HCEC 1CT (cell line): Measurements from ENCODE around the gene LILRB3.
"Not testable (repeated sequence)": the region's sequence is repeated elsewhere in the genome, so short reads cannot be mapped to it uniquely, and the experiment has no call there.

Source experiments
- DNase-seq: peaks from one replicate; pipeline ENCODE4 v3.0.0-alpha.2; 2017

LILRB3 gene

DNA sequence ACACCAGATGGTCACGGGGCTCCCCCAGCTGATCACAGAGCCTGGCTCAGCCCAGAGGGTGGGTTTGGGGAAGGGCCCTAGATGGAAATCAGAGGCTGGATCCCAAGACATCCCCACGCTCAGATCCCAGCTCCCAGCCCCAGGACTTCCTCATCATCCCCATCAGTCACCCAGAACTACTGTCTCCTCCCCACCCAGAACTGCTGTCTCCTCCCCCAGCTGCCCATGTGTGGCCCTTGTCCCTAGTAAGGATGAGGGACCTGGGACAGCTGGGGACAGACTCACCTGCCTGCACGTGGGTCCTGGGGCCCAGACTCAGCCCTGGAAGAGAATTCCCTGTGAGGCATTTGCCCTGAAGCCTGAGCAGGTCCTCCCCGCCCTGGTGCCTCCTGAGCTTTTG is 19.4 kb upstream of the LILRB3 start:
- DNase-seq: not testable (repeated sequence)

DNA sequence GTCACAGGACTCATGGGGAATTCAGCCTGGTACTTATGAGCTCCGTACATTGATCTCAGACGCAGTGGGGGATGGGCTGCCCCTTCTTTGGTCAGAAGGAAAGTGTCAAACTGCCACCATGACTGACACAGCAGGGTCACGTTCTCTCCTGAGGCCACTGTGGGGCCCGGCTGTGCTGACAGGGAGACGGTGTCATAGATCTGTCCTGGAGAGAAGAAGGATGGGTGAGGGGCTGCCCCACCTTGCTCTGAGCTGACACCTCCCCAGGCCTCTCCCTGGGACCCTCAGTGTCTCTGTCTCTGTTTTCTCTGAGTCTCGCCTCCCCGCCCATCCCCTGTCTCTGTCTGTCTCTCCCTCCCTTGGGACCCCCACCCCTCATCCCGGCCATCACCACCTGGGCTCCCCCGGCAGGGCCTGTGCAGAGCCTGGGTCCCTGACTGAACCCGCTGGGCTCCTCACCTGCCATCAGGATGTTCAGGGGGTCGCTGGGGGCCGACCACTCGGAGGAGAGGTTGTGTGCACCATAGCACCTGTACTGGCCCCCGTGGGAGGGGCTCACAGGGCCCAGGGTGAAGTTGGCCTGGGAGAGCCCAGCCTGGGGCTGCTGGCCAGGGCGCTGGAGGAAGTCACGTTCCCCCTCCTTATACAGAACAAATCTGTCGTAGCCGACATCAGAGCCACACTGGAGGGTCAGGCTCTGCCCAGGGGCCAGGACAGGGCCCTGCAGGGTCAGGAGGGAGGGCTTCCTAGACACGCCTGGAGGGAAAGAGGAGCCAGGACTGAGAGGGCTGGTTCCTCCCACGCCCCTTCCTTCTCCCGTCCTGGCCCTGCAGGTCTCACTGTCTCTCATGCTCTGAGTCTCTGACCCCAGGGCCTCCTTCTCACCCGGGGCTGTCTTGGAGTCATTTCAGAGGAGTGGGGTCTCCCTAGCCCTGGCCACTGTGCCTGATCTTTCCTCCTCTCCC is 17.8 kb upstream of the LILRB3 start:
- DNase-seq: not testable (repeated sequence)

DNA sequence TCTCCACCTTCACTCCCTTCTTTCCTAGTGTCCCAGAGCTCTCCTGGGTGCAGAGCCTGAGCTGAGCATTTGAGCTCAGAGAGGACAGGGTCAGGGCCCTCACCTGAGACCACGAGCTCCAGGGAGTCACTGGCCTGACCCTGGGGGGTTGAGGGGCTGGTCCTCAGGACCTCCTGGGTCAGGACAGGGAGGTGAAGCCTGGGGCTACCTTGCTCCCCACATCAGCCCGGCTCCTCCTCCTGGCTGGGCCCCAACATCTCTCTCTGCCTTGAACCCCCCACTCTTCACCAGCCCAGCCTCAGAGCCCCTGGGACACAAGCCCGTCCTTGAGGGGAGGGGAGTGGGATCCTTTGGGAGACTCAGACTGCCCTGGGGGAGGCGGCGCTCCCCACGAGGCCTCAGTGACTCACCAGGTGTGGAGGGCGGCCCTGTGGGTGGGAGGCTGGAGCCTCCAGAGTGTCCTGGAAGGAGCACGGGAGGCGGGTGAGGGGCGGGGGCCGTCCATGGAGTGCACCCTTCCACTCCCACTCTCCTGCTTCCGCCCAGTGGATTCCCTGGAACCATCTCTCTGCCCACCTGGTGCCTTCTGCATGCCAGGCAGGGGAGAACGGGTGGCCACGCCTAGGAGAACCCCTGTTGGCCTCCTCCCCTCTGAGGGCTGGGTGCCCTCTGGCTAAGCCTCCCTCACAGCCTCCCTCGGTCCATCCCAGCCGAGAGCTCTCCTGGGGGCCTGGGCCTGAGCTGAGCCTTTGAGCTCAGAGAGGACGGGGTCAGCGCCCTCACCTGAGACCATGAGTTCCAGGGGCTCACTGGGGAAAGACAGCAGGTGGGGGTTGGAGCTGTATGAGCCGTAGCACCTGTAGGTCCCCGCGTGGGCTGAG is 16.9 kb upstream of the LILRB3 start:
- not testable (repeated sequence) for DNase-seq

DNA sequence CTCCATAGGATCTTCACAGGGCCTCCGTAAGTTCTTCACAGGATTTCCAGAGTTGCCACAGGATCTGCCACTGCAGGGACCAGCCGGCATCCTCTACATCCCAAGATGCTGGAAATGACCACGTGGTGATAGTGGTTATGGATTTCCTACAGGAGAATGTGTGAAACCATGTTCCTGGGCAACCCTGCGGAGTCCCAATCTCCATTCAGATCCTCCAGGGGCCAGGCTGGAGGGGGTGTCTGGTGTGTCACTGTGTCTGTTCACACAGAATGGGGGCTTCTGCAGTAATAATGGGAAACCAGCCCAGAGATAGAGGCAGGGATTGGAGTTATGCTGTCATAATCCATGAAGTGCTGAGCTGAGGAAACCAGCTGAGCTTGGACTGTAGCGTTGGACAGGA is 11.1 kb upstream of the LILRB3 start:
- no peak for DNase-seq

DNA sequence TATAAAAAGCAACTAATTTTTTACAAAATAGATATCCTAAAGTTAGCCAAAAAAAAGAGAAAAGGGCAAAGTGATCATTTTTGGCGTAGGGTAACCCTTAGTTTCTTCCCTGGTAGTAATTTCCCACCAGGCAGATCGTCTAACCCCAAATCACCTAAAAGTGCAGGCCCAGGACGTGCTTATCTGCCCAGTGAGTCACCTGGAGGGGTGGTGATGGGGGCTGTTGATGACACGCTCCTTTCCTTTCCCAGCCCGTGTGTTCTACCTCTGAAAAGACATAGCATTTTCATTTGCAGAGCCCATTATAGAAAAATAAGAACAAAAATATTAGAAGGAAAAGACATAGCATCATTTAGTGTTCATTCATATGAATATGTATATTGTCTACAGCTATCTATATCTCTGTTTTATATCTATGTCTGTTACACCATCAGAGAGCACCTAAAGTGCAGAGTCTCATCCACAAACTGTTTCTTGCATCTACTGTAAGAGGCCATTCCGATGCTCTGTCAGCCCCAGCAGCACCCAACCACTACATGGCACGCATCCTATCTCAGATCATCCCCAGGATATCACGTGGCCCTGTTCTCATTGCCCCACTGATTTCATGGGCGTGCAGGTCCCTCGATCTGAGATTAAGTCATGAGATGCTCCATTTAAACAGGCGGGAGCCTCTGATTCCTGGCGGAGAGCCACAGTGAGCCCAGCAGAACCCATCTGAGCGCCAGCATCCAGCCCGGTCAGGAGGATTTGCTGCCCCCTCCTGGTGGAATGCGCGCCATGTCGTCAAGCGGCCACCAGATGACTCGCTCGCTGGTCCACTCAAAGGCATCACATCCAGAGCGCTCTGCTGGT is 8.5 kb upstream of the LILRB3 start:
- DNase-seq: peak; percentile 59

DNA sequence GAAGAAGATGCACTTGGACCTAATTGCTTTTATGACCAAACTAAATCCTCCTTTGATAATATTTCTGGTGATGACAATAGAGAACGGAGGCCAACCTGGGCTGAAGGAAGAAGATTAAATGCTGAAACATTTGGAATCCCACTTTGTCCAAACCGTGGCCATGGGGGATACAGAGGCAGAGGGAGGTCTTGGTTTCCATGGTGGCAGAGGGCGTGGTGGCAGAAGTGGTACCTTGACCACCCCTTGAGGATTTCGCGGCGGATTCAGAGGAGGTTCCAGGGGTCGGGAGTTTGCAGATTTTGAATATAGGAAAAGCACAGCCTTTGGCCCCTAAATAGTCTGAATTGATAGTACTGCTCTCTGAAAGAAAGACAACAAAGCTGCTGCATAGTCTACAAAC is 7.2 kb upstream of the LILRB3 start:
- DNase-seq: no peak

DNA sequence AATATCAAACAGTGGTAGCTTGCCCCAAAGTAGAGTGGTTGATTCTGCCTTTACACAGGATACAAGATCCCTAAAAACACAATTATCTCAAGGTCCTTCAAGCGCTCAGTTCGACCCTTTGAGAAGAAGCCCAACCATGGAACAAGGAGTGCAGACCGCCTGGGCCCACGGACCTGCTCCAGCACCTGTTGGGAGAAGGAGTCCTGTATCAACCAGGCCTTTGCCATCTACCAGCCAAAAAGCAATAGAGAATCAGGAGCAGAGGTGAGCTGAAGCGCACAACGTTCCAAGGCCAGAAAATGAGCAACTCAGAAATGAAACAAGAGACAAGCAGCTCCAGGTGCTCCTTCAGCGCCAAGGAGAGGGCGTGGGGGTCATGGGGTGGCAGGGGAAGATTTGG is 6.3 kb upstream of the LILRB3 start:
- no peak for DNase-seq

DNA sequence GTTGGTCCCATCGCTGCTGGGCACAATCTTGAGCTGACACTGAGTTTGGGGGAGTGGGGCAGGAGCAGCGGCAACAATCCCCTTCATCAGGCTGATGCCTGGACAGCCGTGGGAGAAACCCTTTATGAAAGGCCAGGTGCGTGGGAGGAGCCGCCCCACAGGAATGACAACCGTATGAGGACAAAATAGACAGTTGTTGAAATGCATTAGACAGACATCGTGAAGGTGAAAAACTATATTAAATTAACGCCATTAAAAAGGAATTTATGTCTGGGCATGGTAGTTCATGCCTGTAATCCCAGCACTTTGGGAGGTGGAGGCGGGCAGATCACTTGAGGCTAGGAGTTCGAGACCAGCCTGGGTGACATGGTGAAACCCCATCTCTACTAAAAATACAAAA is 1.8 kb upstream of the LILRB3 start:
- not testable (repeated sequence) for DNase-seq

DNA sequence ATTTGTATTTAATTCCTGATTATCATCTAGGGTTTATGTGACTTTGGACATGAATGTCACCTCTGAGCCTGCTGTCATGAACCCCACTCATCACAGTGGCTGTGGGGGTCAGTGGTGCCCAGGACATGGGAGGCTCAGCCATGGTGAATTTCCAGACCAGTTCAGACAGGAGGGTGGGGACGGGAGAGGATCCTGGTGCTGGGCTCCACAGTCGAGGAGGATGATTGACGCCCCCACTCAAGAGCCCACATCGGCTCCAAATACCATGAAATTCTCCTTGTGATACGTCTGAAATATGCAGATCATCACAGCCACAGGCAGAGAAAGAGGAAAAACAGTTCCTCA is 1.1 kb upstream of the LILRB3 start:
- not testable (repeated sequence) for DNase-seq

DNA sequence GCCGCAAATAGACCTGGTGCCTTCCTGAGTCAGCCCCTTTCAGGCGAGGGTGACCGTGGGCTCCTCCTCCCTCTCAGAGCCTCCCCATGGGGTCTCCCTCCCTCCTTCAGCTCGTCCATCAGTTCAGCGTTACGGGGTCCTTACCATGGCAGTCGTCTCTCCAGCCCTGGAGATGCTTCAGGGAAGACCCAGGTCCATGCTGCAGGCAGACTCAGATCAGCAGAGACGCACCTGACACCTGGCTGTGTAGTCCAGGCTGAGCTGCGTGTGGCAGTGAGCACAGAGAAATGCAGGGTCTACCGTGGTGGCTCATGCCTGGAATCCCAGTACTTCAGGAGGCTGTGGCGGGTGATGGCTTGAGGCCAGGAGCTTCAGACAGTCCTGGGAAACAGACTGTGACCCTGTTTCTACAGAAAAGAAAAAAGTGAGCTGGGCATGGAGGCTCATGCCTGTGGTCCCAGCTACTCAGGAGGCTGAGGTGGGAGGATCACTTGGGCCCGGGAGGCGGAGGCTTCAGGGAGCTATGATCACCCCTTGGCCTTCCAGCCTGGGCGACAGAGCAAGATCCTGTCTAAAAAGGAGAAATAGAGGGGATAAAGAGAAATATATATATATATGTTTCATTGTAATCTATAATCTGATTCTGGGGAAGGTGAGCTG is 600 bp upstream of the LILRB3 start:
- not testable (repeated sequence) for DNase-seq

DNA sequence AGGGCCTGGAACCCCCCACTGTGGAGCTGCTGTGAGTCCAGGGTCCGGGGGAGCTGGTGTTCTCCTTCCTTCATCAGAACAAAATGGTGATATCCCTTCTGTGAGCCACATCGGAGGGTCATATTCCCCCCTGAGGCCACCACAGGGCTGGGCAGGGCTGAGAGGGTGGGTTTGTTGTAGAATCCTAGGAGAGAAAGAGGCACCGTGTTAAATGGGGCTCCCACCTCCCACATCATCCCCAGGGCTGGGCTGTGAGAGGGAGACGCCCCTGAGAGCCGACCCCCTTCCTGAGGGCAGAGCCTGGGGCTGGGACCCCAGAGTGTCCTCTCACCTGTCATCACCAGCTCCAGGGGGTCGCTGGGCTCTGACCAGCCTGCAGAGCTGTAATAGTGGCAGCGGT is 860 bp downstream of the LILRB3 start:
- not testable (repeated sequence) for DNase-seq

DNA sequence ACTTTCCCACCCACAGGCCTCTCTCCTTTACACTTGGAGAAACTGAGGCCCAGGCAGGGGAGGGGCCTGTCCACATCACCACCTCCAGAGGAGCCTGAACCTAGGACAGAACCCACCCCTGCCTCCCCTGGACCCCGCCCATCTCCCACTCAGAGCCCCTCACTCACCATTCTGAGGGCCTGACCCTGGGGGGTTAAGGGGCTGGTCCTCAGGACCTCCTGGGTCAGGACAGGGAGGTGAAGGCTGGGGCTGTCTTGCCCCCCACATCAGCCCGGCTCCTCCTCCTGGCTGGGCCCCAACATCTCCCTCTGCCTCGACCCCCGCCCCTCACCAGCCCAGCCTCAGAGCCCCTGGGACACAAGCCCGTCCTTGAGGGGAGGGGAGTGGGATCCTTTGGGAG is 3.1 kb downstream of the LILRB3 start:
- DNase-seq: not testable (repeated sequence)

DNA sequence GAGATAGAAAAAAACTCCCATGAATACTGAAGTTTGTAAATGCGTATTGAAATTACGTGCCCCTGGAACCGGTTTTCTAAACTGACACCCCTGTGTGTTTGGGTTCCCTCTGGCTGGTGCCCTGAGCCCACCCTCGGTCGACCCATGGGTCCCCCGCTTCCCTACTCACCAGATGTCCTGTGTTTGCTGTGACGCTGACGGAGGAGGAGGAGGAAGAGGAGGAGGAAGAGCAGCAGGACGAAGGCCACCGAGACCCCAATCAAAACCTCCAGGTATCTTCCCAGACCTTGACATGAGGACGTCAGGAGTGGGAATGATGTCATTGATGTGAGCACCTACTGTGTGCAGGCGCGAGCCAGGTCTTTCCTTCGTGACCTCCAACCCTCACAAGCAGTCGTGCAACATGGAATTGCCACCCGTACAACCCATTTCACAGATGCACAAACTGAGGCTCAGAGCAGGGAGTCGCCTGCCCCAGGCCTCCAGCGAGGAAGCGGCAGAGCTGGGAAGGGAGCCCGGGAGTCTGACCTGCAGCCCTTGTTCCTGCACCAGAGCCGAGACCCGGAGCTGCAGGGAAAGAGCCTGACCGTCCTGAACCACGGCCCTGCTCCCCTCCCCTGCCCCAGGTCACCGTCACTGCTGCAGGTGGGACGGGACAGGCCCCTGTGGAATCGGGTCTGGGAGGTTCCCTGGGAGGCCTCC is 3.7 kb downstream of the LILRB3 start:
- DNase-seq: no peak

DNA sequence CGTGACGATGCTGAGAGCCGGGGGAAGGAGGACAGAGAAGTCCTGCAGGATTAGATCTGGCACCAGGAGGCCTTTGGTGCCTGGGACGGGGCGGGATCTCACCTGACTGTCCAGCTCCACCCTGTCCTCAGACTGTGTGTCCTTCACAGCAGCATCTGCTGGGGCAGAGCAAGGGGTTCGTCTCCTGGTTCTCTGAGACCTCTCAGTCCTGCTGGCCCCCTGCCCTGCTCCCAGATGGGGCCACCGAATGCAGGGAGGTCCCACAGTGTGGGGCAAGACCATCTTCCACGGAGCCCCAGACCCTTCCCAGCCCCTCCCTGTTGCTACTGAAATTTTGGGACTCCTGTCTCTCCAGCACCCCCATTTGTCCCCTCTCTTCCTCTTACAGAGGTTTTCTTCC is 4.5 kb downstream of the LILRB3 start:
- no peak for DNase-seq

DNA sequence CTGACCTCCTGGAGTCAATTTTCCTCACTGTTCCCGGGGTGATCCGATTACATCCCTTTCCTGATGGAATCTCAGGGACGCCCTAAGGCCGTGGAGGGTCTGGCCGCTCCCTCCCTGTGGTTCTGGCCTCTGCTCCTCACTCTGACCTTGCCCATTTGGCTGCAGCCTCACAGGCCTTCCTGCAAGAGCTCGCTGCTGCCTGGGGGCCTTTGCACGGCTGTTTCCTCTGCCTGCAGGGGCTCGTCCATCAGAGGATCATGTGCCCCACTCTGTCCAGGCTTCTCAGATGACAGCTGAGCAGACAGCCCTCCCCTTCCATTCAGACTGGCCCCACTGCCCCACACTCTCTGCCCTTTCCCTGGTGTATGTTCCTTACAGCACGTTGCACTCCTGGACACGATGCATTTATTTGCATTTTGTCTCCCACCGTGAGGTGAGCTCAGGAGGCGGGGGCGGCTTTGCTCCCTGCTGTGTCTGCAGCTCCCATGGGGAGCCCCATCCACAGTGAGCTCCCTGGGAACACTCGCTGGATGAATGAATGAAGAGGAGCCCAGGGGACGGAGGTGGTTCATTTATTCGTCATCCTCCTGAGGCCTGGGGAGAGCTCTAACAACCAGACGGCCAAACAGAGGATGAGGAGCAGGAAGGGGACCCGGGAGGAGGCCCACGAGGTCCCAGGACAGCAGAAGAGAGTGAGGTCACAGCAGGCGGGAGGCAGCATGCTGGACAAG is 5.1 kb downstream of the LILRB3 start:
- not testable (repeated sequence) for DNase-seq

DNA sequence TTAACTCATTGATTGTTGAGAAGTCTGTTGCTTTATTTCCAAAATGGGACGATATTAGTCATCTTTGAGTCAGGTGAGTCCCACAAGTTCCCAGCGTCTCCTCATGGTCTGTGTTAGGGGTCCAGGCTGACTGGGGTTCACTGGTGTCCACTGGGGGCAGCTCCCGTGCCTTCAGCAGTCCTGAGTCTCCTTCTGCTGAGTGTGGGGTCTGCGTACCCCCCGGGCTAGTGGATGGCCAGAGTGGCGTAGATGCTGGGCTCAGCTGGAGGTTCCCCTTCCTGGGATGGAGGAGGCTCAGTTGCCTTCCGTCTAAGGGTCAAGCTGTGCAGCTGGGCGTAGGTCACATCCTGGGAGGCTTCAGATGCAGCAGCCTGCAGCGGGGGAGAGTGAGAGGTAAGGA is 5.9 kb downstream of the LILRB3 start:
- DNase-seq: no peak

DNA sequence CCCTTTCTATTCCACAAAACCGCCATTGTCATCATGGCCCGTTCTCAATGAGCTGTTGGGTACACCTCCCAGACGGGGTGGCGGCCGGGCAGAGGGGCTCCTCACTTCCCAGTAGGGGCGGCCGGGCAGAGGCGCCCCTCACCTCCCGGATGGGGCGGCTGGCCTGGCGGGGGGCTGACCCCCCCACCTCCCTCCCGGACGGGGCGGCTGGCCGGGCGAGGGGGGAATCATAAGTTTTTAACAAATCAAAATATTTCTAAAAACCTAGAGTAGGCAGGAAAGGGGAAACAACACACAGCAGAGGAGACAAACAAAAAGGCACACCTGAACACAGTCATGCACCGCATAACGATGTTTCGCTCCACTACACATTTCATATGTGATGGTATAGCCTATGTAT is 8.1 kb downstream of the LILRB3 start:
- not testable (repeated sequence) for DNase-seq

DNA sequence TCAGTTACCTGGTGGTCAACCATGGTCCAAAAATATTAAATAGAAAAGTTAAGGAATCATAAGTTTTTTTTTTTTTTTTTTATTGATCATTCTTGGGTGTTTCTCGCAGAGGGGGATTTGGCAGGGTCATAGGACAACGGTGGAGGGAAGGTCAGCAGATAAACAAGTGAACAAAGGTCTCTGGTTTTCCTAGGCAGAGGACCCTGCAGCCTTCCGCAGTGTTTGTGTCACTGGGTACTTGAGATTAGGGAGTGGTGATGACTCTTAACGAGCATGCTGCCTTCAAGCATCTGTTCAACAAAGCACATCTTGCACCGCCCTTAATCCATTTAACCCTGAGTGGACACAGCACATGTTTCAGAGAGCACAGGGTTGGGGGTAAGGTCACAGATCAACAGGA is 8.6 kb downstream of the LILRB3 start:
- DNase-seq: not testable (repeated sequence)

DNA sequence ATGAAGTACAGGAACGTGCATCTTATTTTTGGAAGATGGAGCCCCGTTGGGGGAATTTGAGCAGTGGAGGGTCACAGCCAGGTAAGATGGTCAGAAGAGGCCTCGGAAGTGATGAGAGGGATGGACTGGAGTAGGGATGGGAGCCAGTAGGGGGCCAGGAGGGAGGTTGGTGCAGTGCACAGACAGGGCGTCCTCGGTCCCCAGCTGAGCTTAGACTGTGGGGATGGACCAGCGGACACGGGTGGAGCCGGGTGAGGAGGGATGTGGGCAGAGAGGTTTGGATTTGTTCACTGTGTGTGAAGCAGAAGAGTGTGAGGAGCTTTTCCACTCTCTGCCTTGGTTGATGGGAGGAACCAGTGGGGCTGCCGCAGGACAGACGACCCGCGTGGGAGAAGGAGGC is 11.6 kb downstream of the LILRB3 start:
- no peak for DNase-seq

DNA sequence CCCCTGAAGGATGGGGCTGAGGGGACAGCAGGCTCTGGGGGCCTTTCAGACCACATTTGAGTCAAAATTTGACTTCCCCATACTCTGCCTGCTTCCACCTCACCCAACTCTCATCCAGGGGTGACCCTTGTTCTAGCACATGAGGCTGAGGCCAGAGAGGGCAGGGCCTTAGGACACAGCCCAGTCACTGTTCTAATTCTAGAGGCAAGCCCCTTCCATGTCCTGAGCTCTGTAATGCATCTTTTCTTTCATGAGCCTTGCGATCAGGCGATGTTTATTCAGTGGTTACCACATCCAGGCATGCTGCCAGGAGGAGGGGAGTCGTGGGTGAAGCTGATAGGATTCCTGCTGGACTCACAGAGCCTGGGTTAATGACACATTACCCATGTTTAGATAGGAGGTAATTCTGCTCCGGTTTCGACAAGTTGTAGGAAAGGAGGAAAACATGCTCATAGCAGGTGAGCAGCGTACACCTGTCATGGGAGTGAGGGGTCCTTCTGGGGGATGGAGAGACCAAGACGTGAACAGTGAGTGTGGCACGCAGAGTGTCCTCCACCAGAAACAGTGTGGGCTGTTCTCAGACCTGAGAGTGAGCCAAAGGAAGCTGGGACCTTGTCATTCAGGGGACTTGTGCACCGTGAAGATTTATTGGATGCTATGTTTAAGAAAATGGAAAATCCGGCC is 12.9 kb downstream of the LILRB3 start:
- peak; percentile 94 for DNase-seq
